CD4-positive, alpha-beta T cell treated with Interleukin-6 at 100 ng/mL for 8 hours (primary cell): ENCODE results near the gene CKS1B.

Experiments used
- DNase-seq: peaks from one replicate; pipeline ENCODE4 v3.0.0-alpha.2; 2020; ENCODE audit warnings: mixed read lengths, low spot score

CKS1B gene

GRCh38 chr1:155014709-155015508 lies 40.4 kb downstream of the CKS1B start:
- no peak for DNase-seq

- no peak for DNase-seq
These were observed 41.2 kb downstream of the CKS1B start for GRCh38 chr1:155015527-155016230.

GRCh38 chr1:155016231-155016831 lies 41.9 kb downstream of the CKS1B start:
- DNase-seq = peak; percentile 32

GRCh38 chr1:155017041-155017945 lies 42.8 kb downstream of the CKS1B start:
- peak; percentile 90 for DNase-seq

- DNase-seq = no peak
These were observed 43.5 kb downstream of the CKS1B start for GRCh38 chr1:155017946-155018316.

- no peak for DNase-seq
These were observed 44.3 kb downstream of the CKS1B start for GRCh38 chr1:155018617-155019348.

- no peak for DNase-seq
These were observed 45.1 kb downstream of the CKS1B start for GRCh38 chr1:155019377-155020245.

- DNase-seq = no peak
These were observed 47.9 kb downstream of the CKS1B start for GRCh38 chr1:155022136-155022926.

- DNase-seq = no peak
These were observed 48.4 kb downstream of the CKS1B start for GRCh38 chr1:155022927-155023236.

- DNase-seq = no peak
These were observed 49.1 kb downstream of the CKS1B start for GRCh38 chr1:155023627-155024026.

- DNase-seq = no peak
These were observed 49.8 kb downstream of the CKS1B start for GRCh38 chr1:155024315-155024714.

- no peak for DNase-seq
These were observed 51.7 kb downstream of the CKS1B start for GRCh38 chr1:155026154-155026553.

GRCh38 chr1:155026588-155026987 lies 52.1 kb downstream of the CKS1B start:
- DNase-seq = no peak
